Liver (tissue), 3 donors: ENCODE measurements around the gene OSGIN1.
A peak's percentile ranks its signal among the peaks of the same experiment; 100 is the strongest.

Experiments
- ATF3 ChIP-seq: IDR thresholded peaks from 2 replicates; pipeline ENCODE4 v1.6.1; 2016; ENCODE audit warnings: antibody characterized with exemption
- CTCF ChIP-seq: fragments of 150-350 bp; IDR thresholded peaks from 2 replicates; pipeline ENCODE4 v1.5.1; 2017; ENCODE audit warnings: improper control_type of control experiment, low read depth, low read length; ENCODE audit not compliant: missing input control
- EGR1 ChIP-seq, 2 donors: IDR thresholded peaks; 2 replicates each; pipeline ENCODE4 v1.6.1; 2016 to 2018; ENCODE audit warnings: antibody characterized with exemption in 2 of 2, low read depth in 2 of 2
- GABPA ChIP-seq, 2 donors: IDR thresholded peaks in 1 of 2; conservative IDR thresholded peaks in 1 of 2; 2 replicates each; pipeline ENCODE4 v1.6.1; 2016; ENCODE audit warnings: antibody characterized with exemption in 2 of 2, mild to moderate bottlenecking in 1 of 2, moderate library complexity in 1 of 2
- MAX ChIP-seq: IDR thresholded peaks from 2 replicates; pipeline ENCODE4 v1.6.1; 2016; ENCODE audit warnings: antibody characterized with exemption
- RAD21 ChIP-seq, 2 donors: IDR thresholded peaks; 2 replicates each; pipeline ENCODE4 v1.6.1; 2016; ENCODE audit warnings: antibody characterized with exemption in 2 of 2, mild to moderate bottlenecking in 2 of 2
- REST ChIP-seq: IDR thresholded peaks from 2 replicates; pipeline ENCODE4 v1.6.1; 2016; ENCODE audit warnings: antibody characterized with exemption, mild to moderate bottlenecking
- SP1 ChIP-seq: IDR thresholded peaks from 2 replicates; pipeline ENCODE4 v1.6.1; 2018; ENCODE audit warnings: antibody characterized with exemption, mild to moderate bottlenecking
- TAF1 ChIP-seq: conservative IDR thresholded peaks from 2 replicates; pipeline ENCODE4 v1.6.1; 2016; ENCODE audit warnings: antibody characterized with exemption, mild to moderate bottlenecking
- YY1 ChIP-seq: IDR thresholded peaks from 2 replicates; pipeline ENCODE4 v1.6.1; 2016; ENCODE audit warnings: antibody characterized with exemption, mild to moderate bottlenecking
- donor health status: healthy.
- donor health status: healthy.

- TF ChIP-seq ATF3 (no peak), RAD21 (IDR thresholded peaks at IDR 0.05) (peak in 1 of 2 donors; percentile 22), CTCF (no peak), REST (no peak), YY1 (no peak), MAX (no peak), GABPA (IDR thresholded peaks at IDR 0.05 in 1 of 2, conservative IDR thresholded peaks at IDR 0.05 in 1 of 2) (no peak), TAF1 (no peak), SP1 (no peak), EGR1 (IDR thresholded peaks at IDR 0.05; ENCODE audit: low read depth in 2 of 2) (no peak)
Measured at GRCh38 chr16:83928341-83929055, 24.5 kb upstream of the OSGIN1 start.
